Measurements from ENCODE around the gene MYBPH.

The MYBPH gene

DNA sequence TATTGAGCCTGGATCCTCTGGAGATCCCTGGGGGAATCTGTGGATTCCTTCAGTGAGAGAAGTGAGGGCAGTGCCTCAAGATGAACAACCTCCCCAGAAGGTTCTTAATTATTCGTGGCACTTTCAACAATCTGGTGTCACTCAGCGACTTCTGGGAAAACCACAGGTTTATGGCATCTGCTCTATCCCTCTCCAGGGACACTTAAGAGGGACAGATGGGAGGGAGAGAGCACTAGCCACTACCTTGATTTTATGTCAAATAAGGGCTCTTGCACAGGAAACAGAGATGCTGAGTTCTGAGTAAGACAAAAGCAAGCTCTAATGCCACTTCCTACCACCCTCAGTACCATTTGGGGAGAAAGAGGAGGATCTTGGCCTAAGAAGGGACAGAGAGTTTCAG lies 32.1 kb upstream of the MYBPH start:
- peak overlapping the region; percentile 3 for H3K4me2 ChIP-seq (ENCODE audit: low read depth, low read length, poor library complexity, severe bottlenecking)
- no peaks in the 10 kb centered on the region for H3K79me2 ChIP-seq (ENCODE audit: insufficient read depth, low read length)
- no peaks in the 10 kb centered on the region for H3F3A ChIP-seq (ENCODE audit: low read depth)
- no peaks in the 10 kb centered on the region for H3K36me3 ChIP-seq (ENCODE audit: insufficient read depth, low read length)
- H3K9me3 ChIP-seq (ENCODE audit: insufficient read depth, low read depth, low read length): no peaks in the 10 kb centered on the region
- peaks cover 16% of the 10 kb centered on the region for H3K4me1 ChIP-seq (ENCODE audit: insufficient read depth, low read length, poor library complexity, severe bottlenecking)
- no peak overlapping the region for H3K4me3 ChIP-seq (ENCODE audit: low read length, poor library complexity, severe bottlenecking)
- no peaks in the 10 kb centered on the region for H3K9me2 ChIP-seq (replicated peaks; ENCODE audit: low read depth, low read length)
- TF ChIP-seq EZH2phosphoT487 (IDR thresholded peaks at IDR 0.05; ENCODE audit: borderline replicate concordance): no peak
- TF ChIP-seq, protein P1, sequence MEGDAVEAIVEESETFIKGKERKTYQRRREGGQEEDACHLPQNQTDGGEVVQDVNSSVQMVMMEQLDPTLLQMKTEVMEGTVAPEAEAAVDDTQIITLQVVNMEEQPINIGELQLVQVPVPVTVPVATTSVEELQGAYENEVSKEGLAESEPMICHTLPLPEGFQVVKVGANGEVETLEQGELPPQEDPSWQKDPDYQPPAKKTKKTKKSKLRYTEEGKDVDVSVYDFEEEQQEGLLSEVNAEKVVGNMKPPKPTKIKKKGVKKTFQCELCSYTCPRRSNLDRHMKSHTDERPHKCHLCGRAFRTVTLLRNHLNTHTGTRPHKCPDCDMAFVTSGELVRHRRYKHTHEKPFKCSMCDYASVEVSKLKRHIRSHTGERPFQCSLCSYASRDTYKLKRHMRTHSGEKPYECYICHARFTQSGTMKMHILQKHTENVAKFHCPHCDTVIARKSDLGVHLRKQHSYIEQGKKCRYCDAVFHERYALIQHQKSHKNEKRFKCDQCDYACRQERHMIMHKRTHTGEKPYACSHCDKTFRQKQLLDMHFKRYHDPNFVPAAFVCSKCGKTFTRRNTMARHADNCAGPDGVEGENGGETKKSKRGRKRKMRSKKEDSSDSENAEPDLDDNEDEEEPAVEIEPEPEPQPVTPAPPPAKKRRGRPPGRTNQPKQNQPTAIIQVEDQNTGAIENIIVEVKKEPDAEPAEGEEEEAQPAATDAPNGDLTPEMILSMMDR (conservative IDR thresholded peaks at IDR 0.05; ENCODE audit: low read length): no peak
- no peak overlapping the region for H2AFZ ChIP-seq (ENCODE audit: low read length)
- no peaks in the 10 kb centered on the region for H4K20me1 ChIP-seq (ENCODE audit: insufficient read depth, low read length, poor library complexity, severe bottlenecking)
- H3K9ac ChIP-seq (ENCODE audit: low read depth, low read length, poor library complexity, severe bottlenecking): no peak overlapping the region
- H3K27me3 ChIP-seq (ENCODE audit: insufficient read depth, low read length, poor library complexity, severe bottlenecking): no peaks in the 10 kb centered on the region

DNA sequence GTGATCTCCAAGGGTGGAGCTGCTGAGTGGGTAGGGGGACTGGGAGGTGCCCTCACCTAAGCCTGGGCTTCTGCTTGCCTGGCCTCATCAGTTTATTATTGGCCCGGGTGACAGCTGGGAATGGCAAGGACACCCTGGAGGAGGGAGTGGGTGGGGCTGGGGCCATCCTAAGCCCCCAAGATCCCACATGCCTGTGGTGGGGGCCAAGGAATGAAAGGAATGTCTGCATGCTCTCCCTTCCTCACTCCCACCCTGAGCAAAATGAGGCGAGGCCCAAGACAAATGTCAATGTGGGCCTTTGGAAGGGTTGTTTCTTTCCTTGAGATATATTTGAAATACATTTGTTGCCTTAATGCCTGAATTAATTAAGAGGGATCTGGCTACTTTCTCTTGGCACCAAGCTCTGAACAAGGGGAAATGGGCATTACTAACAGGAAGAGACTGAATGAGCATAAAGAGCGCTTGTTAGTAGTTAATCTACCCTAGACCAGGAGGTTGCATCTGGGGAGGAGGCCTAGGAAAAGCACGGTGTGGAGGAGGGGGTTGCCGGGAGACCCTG lies 30.6 kb upstream of the MYBPH start:
- Histone ChIP-seq H3K4me1 (ENCODE audit: insufficient read depth, low read length, poor library complexity, severe bottlenecking) (peaks cover 16% of the 10 kb centered on the region), H3K9ac (ENCODE audit: low read depth, low read length, poor library complexity, severe bottlenecking) (no peak overlapping the region), H3K4me3 (ENCODE audit: low read length, poor library complexity, severe bottlenecking) (no peak overlapping the region), H3K79me2 (ENCODE audit: insufficient read depth, low read length) (no peaks in the 10 kb centered on the region), H3K9me2 (replicated peaks; ENCODE audit: low read depth, low read length) (no peaks in the 10 kb centered on the region), H3F3A (ENCODE audit: low read depth) (no peaks in the 10 kb centered on the region), H3K4me2 (ENCODE audit: low read depth, low read length, poor library complexity, severe bottlenecking) (no peak overlapping the region), H4K20me1 (ENCODE audit: insufficient read depth, low read length, poor library complexity, severe bottlenecking) (no peaks in the 10 kb centered on the region), H3K27me3 (ENCODE audit: insufficient read depth, low read length, poor library complexity, severe bottlenecking) (no peaks in the 10 kb centered on the region), H3K36me3 (ENCODE audit: insufficient read depth, low read length) (no peaks in the 10 kb centered on the region), H2AFZ (ENCODE audit: low read length) (no peak overlapping the region), H3K9me3 (ENCODE audit: insufficient read depth, low read depth, low read length) (no peaks in the 10 kb centered on the region)
- TF ChIP-seq EZH2phosphoT487 (IDR thresholded peaks at IDR 0.05; ENCODE audit: borderline replicate concordance): no peak
- TF ChIP-seq, protein P1 (conservative IDR thresholded peaks at IDR 0.05; ENCODE audit: low read length): no peak

DNA sequence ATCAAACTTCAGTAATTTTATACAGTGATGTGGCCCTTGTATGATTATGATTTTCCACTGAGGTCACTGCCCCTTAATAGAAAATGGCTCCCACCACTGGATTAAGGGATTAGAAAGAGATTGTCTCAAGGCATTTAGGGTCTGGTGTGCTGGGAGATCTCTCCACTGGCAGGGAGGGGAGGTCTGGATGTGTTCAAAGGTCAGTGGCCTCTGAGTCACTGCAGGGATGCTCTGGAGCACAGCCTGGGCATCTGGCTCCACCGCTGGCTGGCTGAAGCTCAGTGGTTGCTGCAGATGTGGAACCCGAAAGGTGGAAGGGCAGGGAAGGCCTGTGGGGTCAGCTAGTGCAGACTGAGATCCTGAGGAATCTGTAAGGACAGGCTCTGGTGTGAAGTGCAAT lies 29.1 kb upstream of the MYBPH start:
- Histone ChIP-seq H3K4me1 (ENCODE audit: insufficient read depth, low read length, poor library complexity, severe bottlenecking) (peaks cover 16% of the 10 kb centered on the region), H2AFZ (ENCODE audit: low read length) (no peak overlapping the region), H3K36me3 (ENCODE audit: insufficient read depth, low read length) (no peaks in the 10 kb centered on the region), H3K4me2 (ENCODE audit: low read depth, low read length, poor library complexity, severe bottlenecking) (no peak overlapping the region), H3K9ac (ENCODE audit: low read depth, low read length, poor library complexity, severe bottlenecking) (no peak overlapping the region), H4K20me1 (ENCODE audit: insufficient read depth, low read length, poor library complexity, severe bottlenecking) (no peaks in the 10 kb centered on the region), H3K9me2 (replicated peaks; ENCODE audit: low read depth, low read length) (no peaks in the 10 kb centered on the region), H3K9me3 (ENCODE audit: insufficient read depth, low read depth, low read length) (no peaks in the 10 kb centered on the region), H3K79me2 (ENCODE audit: insufficient read depth, low read length) (no peaks in the 10 kb centered on the region), H3F3A (ENCODE audit: low read depth) (no peaks in the 10 kb centered on the region), H3K27me3 (ENCODE audit: insufficient read depth, low read length, poor library complexity, severe bottlenecking) (no peaks in the 10 kb centered on the region), H3K4me3 (ENCODE audit: low read length, poor library complexity, severe bottlenecking) (no peak overlapping the region)
- TF ChIP-seq, protein P1 (conservative IDR thresholded peaks at IDR 0.05; ENCODE audit: low read length): no peak
- no peak for TF ChIP-seq EZH2phosphoT487 (IDR thresholded peaks at IDR 0.05; ENCODE audit: borderline replicate concordance)
